Activated gamma-delta T cell treated with anti-CD3 and anti-CD28 coated beads, Interleukin-2, amount 50 U/mL, for 16 hours (primary cell): ENCODE data around the gene BORCS5.
"Not testable (repeated sequence)": the region's sequence is repeated elsewhere in the genome, so short reads cannot be mapped to it uniquely, and the experiment has no call there.

Experiments
- DNase-seq: peaks from one replicate; pipeline ENCODE4 v3.0.0-alpha.2; 2020; ENCODE audit warnings: low read depth

BORCS5 gene

GRCh38 chr12:12488823-12489550 is 132.1 kb downstream of the BORCS5 start:
- DNase-seq, result no peak

- no peak for DNase-seq
Measured at GRCh38 chr12:12491606-12492005, 134.7 kb downstream of the BORCS5 start.

GRCh38 chr12:12492547-12492946 is 135.7 kb downstream of the BORCS5 start:
- DNase-seq, result no peak

GRCh38 chr12:12495536-12495935 is 138.7 kb downstream of the BORCS5 start:
- DNase-seq, result no peak

GRCh38 chr12:12498210-12498609 is 141.3 kb downstream of the BORCS5 start:
- DNase-seq, result no peak

GRCh38 chr12:12499909-12500604 is 143.2 kb downstream of the BORCS5 start:
- no peak for DNase-seq

- no peak for DNase-seq
Measured at GRCh38 chr12:12501121-12501520, 144.2 kb downstream of the BORCS5 start.

- not testable (repeated sequence) for DNase-seq
Measured at GRCh38 chr12:12502130-12502814, 145.4 kb downstream of the BORCS5 start.

GRCh38 chr12:12502815-12503151 is 145.9 kb downstream of the BORCS5 start:
- no peak for DNase-seq

- no peak for DNase-seq
Measured at GRCh38 chr12:12503384-12504078, 146.7 kb downstream of the BORCS5 start.

- no peak for DNase-seq
Measured at GRCh38 chr12:12505544-12506495, 148.9 kb downstream of the BORCS5 start.

GRCh38 chr12:12506496-12506890 is 149.6 kb downstream of the BORCS5 start:
- no peak for DNase-seq

GRCh38 chr12:12507121-12507520 is 150.2 kb downstream of the BORCS5 start:
- no peak for DNase-seq

- DNase-seq, result no peak
Measured at GRCh38 chr12:12508612-12509011, 151.7 kb downstream of the BORCS5 start.

GRCh38 chr12:12510141-12510540 is 153.3 kb downstream of the BORCS5 start:
- DNase-seq, result no peak

GRCh38 chr12:12510551-12510950 is 153.7 kb downstream of the BORCS5 start:
- DNase-seq, result no peak

GRCh38 chr12:12511021-12511783 is 154.3 kb downstream of the BORCS5 start:
- no peak for DNase-seq

- DNase-seq, result no peak
Measured at GRCh38 chr12:12511895-12512711, 155.2 kb downstream of the BORCS5 start.

- no peak for DNase-seq
Measured at GRCh38 chr12:12513416-12514006, 156.6 kb downstream of the BORCS5 start.
